Heart right ventricle (tissue), 16 donors: ENCODE results near the gene EIF4G2. TPM values are rescaled to one million over a fixed set of nuclear protein-coding genes. Genes with fewer than 3 reads are reported as not detected.

Experiments used
- ATAC-seq, 8 donors: fragments of 200-7000 bp; cut with Tn5 transposase; one replicate each; pipeline ENCODE4 v1.9.1; 2020; ENCODE audit warnings: mild to moderate bottlenecking in 8 of 8, moderate library complexity in 8 of 8, moderate number of reproducible peaks in 1 of 8
- DNase-seq, 2 donors: peaks; one replicate each; pipeline ENCODE4 v3.0.0-alpha.2; 2020
- H3K27ac ChIP-seq, 10 donors: fragments of 200-600 bp; sonication (generic) in 2 of 10; one replicate each; pipeline versions ENCODE4 v1.5.0 to v1.8.0; 2020 to 2022; ENCODE audit warnings: mild to moderate bottlenecking in 3 of 10
- H3K27me3 ChIP-seq, 7 donors: fragments of 200-600 bp; one replicate each; pipeline ENCODE4 v1.8.0; 2021 to 2022; ENCODE audit warnings: mild to moderate bottlenecking in 2 of 7
- H3K36me3 ChIP-seq, 9 donors: fragments of 200-600 bp; sonication (generic) in 1 of 9; one replicate each; pipeline versions ENCODE4 v1.5.0 to v1.8.0; 2020 to 2022; ENCODE audit warnings: mild to moderate bottlenecking in 2 of 9
- H3K4me1 ChIP-seq, 9 donors: fragments of 200-600 bp; sonication (generic) in 1 of 9; one replicate each; pipeline versions ENCODE4 v1.5.0 to v1.8.0; 2020 to 2022; ENCODE audit warnings: mild to moderate bottlenecking in 4 of 9
- H3K4me3 ChIP-seq, 10 donors: fragments of 200-600 bp; sonication (generic) in 2 of 10; one replicate each; pipeline versions ENCODE4 v1.5.0 to v1.8.0; 2020 to 2022; ENCODE audit warnings: mild to moderate bottlenecking in 7 of 10, moderate library complexity in 2 of 10
- H3K9me3 ChIP-seq, 11 donors: fragments of 200-600 bp in 10 of 11; sonication (generic) in 2 of 11; one replicate each; pipeline versions ENCODE4 v1.5.0 to v1.8.0; 2013 to 2022; ENCODE audit warnings: mild to moderate bottlenecking in 2 of 11, control low read depth in 1 of 11, moderate library complexity in 1 of 11
- CTCF ChIP-seq, 9 donors: fragments of 200-600 bp; sonication (generic) in 2 of 9; IDR thresholded peaks; one replicate each; pipeline versions ENCODE4 v1.5.0 to v1.8.0; 2021 to 2022; ENCODE audit warnings: antibody characterized with exemption in 9 of 9, mild to moderate bottlenecking in 5 of 9, moderate library complexity in 1 of 9
- WGBS, 2 donors: extraction: QIAGEN DNeasy Blood & Tissue Kit; methylation state at CpG; one replicate each; pipeline ENCODE4 v1.1.7; 2013; ENCODE audit warnings: inconsistent platforms in 1 of 2; 5-methylcytosine and 5-hydroxymethylcytosine counted together
- intact Hi-C, 10 donors: fragments of 100-400 bp; cut with DNase I; formaldehyde crosslinking; loops; one replicate each; pipeline versions ENCODE4 v1.11.1 to v1.14.2; 2022
- polyA plus RNA-seq, 2 donors: library from polyadenylated mRNA; stranded (reverse); fragments of 200-250 nt; gene quantifications; one replicate each; pipeline ENCODE4 v1.2.3, GENCODE V29; 2013
- total RNA-seq, 10 donors: library from RNA; stranded (reverse); fragmentation: NEBNext Ultra II Directional in 3 of 10; extraction: Animal tissue kit (Norgen Biotek cat#: 25700) in 3 of 10; gene quantifications; one replicate each; pipeline versions ENCODE4 v1.2.1 to v1.2.4, GENCODE V29; 2021 to 2023
- donor health status: Arrhythmogenic right ventricular cardiomyopathy.
- donor health status: ischemic (EF 13 %, LVEDD 7.1; RV severe dilation, severe dysfunction).
- donor health status: healthy with polysubstance abuse.
- donor health status: DM: no; HTN: yes; CAD: no.
- donor health status: DM: no; HTN: no; CAD: no.
- donor health status: ischemic (EF 25% LVEDD 6.9; RV normal size, moderate dysfunction).
- donor health status: ischemic (EF 25% LVEDD 5.7; RV mildly dilated, moderate dysfunction).
- donor health status: healthy.
- donor health status: DM: yes; HTN: yes; CAD: no.
- donor health status: Ischemic cardiomyopathy.
- donor health status: ischemic (EF 35%, LVEDD 5.7; RV mildly dilated, moderate dysfunction).
- donor health status: nonischemic (EF 11% LVEDD 7.7; RV severe dilation, severe dysfunction).
- donor health status: DM: yes; HTN: yes; CAD: no.
- donor health status: PGD.
- donor health status: ischemic (EF 29% LVEDD 5.4; RV normal size, mild dysfunction).
- donor health status: nonischemic (EF 23%, LVEDD 6.1; RV moderate dilation, normal function).

EIF4G2 gene
- total and polyA plus RNA-seq, 12 donors: 119 to 1,076 (median 906) TPM

DNA sequence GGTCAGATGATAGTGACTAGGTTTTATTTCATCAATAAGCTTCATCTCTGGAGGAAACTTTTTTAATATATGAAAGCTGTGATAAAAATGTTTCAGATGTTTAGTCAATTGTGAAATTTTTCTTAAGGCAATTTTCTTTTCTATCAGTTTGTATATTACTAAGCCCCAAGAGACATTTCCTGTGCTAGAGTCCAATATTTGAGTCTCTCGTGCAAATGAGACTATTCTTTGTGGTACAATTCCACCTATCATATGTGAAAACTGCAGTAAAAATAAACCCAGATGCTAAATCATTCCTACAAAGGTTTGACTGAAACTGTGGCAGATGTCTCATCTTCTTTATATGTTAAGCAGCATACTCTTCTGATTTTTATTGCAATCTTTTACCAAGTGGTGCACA is 29.6 kb downstream of the EIF4G2 start:
- Histone ChIP-seq H3K27me3 (no peaks in the 10 kb centered on the region), H3K27ac (peak overlapping the region in 9 of 10 donors; percentile 23 to 88 (median 71)), H3K4me1 (peaks cover 3 to 52% (median 34%) of the 10 kb centered on the region in 9 donors), H3K36me3 (peaks cover 0 to 57% (median 18%) of the 10 kb centered on the region in 9 donors), H3K9me3 (no peaks in the 10 kb centered on the region), H3K4me3 (no peak overlapping the region)
- no peak for ATAC-seq
- no peak for DNase-seq
- TF ChIP-seq CTCF (IDR thresholded peaks at IDR 0.05): no peak
- WGBS, 2 donors: 61 to 67% methylated on average over 1 of the region's 1 CpG
- intact Hi-C loops: loop anchor here in 1 of 10 donors (10.0 kb wide), 1 partner anchor 1006 kb away; no protein-coding TSS in a partner anchor

GRCh38 chr11:10778217-10778970 is 30.3 kb downstream of the EIF4G2 start:
- H3K4me3 ChIP-seq: no peak overlapping the region
- no peaks in the 10 kb centered on the region for H3K27me3 ChIP-seq
- DNase-seq (peak; percentile 59 to 77), ATAC-seq (peak; percentile 65 to 96 (median 88))
- TF ChIP-seq CTCF (IDR thresholded peaks at IDR 0.05): no peak
- peaks cover 0 to 45% (median 27%) of the 10 kb centered on the region in 9 donors for H3K4me1 ChIP-seq
- intact Hi-C loops: loop anchor here in 1 of 10 donors (10.0 kb wide), 1 partner anchor 1006 kb away; no protein-coding TSS in a partner anchor
- H3K36me3 ChIP-seq: peaks cover 0 to 64% (median 19%) of the 10 kb centered on the region in 9 donors
- peak overlapping the region; percentile 23 to 88 (median 71) for H3K27ac ChIP-seq
- 37 to 49% methylated on average over 13 of the region's 13 CpGs for WGBS, 2 donors
- H3K9me3 ChIP-seq: no peaks in the 10 kb centered on the region

- Histone ChIP-seq H3K4me3 (no peak overlapping the region), H3K4me1 (peaks cover 0 to 43% (median 25%) of the 10 kb centered on the region in 9 donors), H3K36me3 (peaks cover 0 to 70% (median 20%) of the 10 kb centered on the region in 9 donors), H3K27ac (peak overlapping the region; percentile 23 to 88 (median 71)), H3K9me3 (no peaks in the 10 kb centered on the region), H3K27me3 (no peaks in the 10 kb centered on the region)
- intact Hi-C loops: loop anchor here in 1 of 10 donors (10.0 kb wide), 1 partner anchor 1007 kb away; no protein-coding TSS in a partner anchor
- DNase-seq (no peak), ATAC-seq (peak in 3 of 8 donors; percentile 6 to 38 (median 18))
- 80 to 83% methylated on average over 6 of the region's 6 CpGs for WGBS, 2 donors
- TF ChIP-seq CTCF (IDR thresholded peaks at IDR 0.05): no peak
Measured at GRCh38 chr11:10777806-10778205, 30.9 kb downstream of the EIF4G2 start.

DNA sequence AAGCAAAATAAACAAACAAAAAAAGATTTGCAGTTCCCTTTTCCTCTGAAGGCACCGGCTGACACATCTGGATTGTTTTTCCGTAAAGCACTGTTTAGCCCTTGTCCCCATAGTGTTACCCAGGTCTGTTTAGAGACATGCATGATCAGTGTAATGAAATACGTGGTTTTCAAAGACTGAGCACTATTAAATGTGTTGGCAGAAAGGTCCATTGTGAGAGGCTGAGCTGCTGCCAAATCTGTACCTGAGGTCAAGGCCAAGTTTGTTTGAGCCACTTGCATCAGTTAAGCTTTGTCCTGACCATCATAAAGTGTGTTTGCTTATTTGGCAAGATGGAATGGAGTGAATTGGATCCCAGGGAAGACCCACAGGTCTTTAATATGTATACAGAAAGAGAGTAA is 31.3 kb downstream of the EIF4G2 start:
- DNase-seq (no peak), ATAC-seq (no peak)
- intact Hi-C loops: loop anchor here in 1 of 10 donors (10.0 kb wide), 1 partner anchor 1007 kb away; no protein-coding TSS in a partner anchor
- Histone ChIP-seq H3K4me3 (no peak overlapping the region), H3K9me3 (no peaks in the 10 kb centered on the region), H3K4me1 (peaks cover 0 to 43% (median 25%) of the 10 kb centered on the region in 9 donors), H3K36me3 (peaks cover 0 to 74% (median 20%) of the 10 kb centered on the region in 9 donors), H3K27ac (peak overlapping the region in 9 of 10 donors; percentile 23 to 88 (median 71)), H3K27me3 (no peaks in the 10 kb centered on the region)
- WGBS, 2 donors: 73% methylated on average over 3 of the region's 3 CpGs
- TF ChIP-seq CTCF (IDR thresholded peaks at IDR 0.05): no peak
